Neural progenitor cell (in vitro differentiated cells): ENCODE measurements around the gene METTL25B.

Experiments
- EZH2 ChIP-seq: fragments of 200-600 bp; sonication (generic); IDR thresholded peaks from 2 replicates; pipeline ENCODE4 v1.6.1; 2017; ENCODE audit warnings: antibody characterized with exemption, mild to moderate bottlenecking, moderate library complexity
- EZH2phosphoT487 ChIP-seq: fragments of 200-600 bp; sonication (generic); IDR thresholded peaks from 2 replicates; pipeline ENCODE4 v1.6.1; 2017; ENCODE audit warnings: antibody characterized with exemption
- TF ChIP-seq, protein P1 (sequence below): fragments of 200-600 bp; sonication (generic); IDR thresholded peaks from 2 replicates; pipeline ENCODE4 v1.5.1; 2017; ENCODE audit warnings: antibody characterized with exemption, mild to moderate bottlenecking

DNA sequence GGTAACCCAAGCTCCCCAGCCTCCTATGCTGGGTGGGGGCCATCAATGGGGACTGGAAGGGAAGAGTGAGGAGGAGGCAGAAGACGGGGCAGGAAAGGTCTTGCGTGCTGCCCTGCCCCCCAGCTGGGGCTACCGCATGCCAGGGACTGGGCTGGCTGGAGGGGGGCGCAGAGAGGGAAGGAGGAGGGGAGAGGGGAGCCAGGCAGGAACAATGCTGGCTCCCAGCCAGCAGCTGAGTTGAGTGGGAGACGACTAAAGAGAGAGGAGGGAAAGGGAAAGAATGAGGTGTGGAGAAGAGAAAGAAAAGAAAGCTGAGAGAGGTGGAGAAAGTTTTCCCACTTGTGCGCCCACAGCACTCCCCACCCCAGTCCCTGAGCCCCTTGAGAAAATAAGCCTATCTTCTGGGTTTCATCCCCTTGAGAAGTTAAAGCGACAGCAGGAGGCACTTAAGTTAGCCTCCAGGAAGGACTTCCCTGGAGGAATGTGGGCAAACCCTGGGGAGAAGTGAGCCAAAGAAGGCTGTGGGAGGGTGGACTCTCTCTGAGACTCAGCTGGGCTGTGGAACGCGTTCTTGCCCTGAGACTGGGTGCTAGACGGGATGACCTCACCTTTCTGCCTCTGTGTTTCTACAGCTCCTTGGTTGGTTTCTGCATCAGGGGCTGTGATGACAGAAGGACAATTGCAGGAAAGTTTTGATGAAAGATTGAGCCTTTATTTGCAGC lies 38.2 kb upstream of the METTL25B start:
- TF ChIP-seq, protein P1, sequence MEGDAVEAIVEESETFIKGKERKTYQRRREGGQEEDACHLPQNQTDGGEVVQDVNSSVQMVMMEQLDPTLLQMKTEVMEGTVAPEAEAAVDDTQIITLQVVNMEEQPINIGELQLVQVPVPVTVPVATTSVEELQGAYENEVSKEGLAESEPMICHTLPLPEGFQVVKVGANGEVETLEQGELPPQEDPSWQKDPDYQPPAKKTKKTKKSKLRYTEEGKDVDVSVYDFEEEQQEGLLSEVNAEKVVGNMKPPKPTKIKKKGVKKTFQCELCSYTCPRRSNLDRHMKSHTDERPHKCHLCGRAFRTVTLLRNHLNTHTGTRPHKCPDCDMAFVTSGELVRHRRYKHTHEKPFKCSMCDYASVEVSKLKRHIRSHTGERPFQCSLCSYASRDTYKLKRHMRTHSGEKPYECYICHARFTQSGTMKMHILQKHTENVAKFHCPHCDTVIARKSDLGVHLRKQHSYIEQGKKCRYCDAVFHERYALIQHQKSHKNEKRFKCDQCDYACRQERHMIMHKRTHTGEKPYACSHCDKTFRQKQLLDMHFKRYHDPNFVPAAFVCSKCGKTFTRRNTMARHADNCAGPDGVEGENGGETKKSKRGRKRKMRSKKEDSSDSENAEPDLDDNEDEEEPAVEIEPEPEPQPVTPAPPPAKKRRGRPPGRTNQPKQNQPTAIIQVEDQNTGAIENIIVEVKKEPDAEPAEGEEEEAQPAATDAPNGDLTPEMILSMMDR: no peak
- TF ChIP-seq EZH2 (no peak), EZH2phosphoT487 (no peak)
